Activated CD4-positive, alpha-beta T cell treated with anti-CD3 and anti-CD28 coated beads, Interleukin-2, Interleukin-4, amounts not matched to agents 100 ng/mL and 50 ng/mL, durations not matched to agents 16 hours and 8 hours (primary cell): ENCODE measurements around the gene ADAM23.
A peak's percentile ranks its signal among the peaks of the same experiment; 100 is the strongest.
"Not testable (repeated sequence)": the region's sequence is repeated elsewhere in the genome, so short reads cannot be mapped to it uniquely, and the experiment has no call there.

Source experiments
- DNase-seq: peaks from one replicate; pipeline ENCODE4 v3.0.0-alpha.2; 2020; ENCODE audit warnings: low spot score

ADAM23 gene

GRCh38 chr2:206442833-206443734 lies at the start of gene ADAM23:
Gene ADAM23 (plus strand): TSS chr2:206443532. CDS start chr2:206443867, 335 bp downstream.
- peak; percentile 37 for DNase-seq

GRCh38 chr2:206396211-206396610 lies 47.1 kb upstream of the ADAM23 start:
- DNase-seq, result no peak

GRCh38 chr2:206402956-206403569 lies 40.3 kb upstream of the ADAM23 start:
- DNase-seq, result not testable (repeated sequence)

GRCh38 chr2:206408323-206409320 lies 34.7 kb upstream of the ADAM23 start:
- no peak for DNase-seq

GRCh38 chr2:206410714-206411113 lies 32.6 kb upstream of the ADAM23 start:
- no peak for DNase-seq

GRCh38 chr2:206415618-206416243 lies 27.6 kb upstream of the ADAM23 start:
- DNase-seq, result no peak

- DNase-seq, result no peak
These were observed 24.4 kb upstream of the ADAM23 start for GRCh38 chr2:206418968-206419367.

- no peak for DNase-seq
These were observed 22.6 kb upstream of the ADAM23 start for GRCh38 chr2:206420721-206421120.

GRCh38 chr2:206422493-206422892 lies 20.8 kb upstream of the ADAM23 start:
- DNase-seq, result no peak

GRCh38 chr2:206423147-206423546 lies 20.2 kb upstream of the ADAM23 start:
- no peak for DNase-seq

- DNase-seq, result no peak
These were observed 19.2 kb upstream of the ADAM23 start for GRCh38 chr2:206424134-206424533.

GRCh38 chr2:206428783-206429182 lies 14.5 kb upstream of the ADAM23 start:
- no peak for DNase-seq

- DNase-seq, result no peak
These were observed 12.9 kb upstream of the ADAM23 start for GRCh38 chr2:206430452-206430851.

- no peak for DNase-seq
These were observed 11.9 kb upstream of the ADAM23 start for GRCh38 chr2:206431439-206431838.

- no peak for DNase-seq
These were observed 10.9 kb upstream of the ADAM23 start for GRCh38 chr2:206432193-206433082.

GRCh38 chr2:206433190-206433589 lies 10.1 kb upstream of the ADAM23 start:
- no peak for DNase-seq

- DNase-seq, result no peak
These were observed 9.6 kb upstream of the ADAM23 start for GRCh38 chr2:206433686-206434085.

- no peak for DNase-seq
These were observed 7.6 kb upstream of the ADAM23 start for GRCh38 chr2:206435742-206436141.

GRCh38 chr2:206438196-206438724 lies 5.1 kb upstream of the ADAM23 start:
- no peak for DNase-seq

GRCh38 chr2:206442474-206442832 lies 879 bp upstream of the ADAM23 start:
- DNase-seq, result no peak
